OCI-LY1 (cell line): ENCODE results near the gene CHN2.

ENCODE experiments used
- H2AFZ ChIP-seq: fragments of 200-600 bp; sonication (generic), shearing (Covaris generic); 2 replicates; pipeline ENCODE4 v1.6.0; 2014; ENCODE audit warnings: antibody characterized with exemption, mild to moderate bottlenecking, low read length
- H3F3A ChIP-seq: fragments of 200-600 bp; sonication (generic), shearing (Covaris generic); 2 replicates; pipeline ENCODE4 v1.6.0; 2014; ENCODE audit warnings: mild to moderate bottlenecking, antibody characterized with exemption, low read length, moderate library complexity; ENCODE audit not compliant: insufficient read depth
- H3K27ac ChIP-seq: fragments of 200-600 bp; sonication (generic); 2 replicates; pipeline ENCODE4 v1.5.1; 2014; ENCODE audit warnings: low read length, mixed run types, mild to moderate bottlenecking, low read depth; ENCODE audit not compliant: poor library complexity, severe bottlenecking
- H3K27me3 ChIP-seq: fragments of 200-600 bp; sonication (generic); 2 replicates; pipeline ENCODE4 v1.6.0; 2014; ENCODE audit warnings: antibody characterized with exemption, mild to moderate bottlenecking, low read length, moderate library complexity; ENCODE audit not compliant: insufficient read depth
- H3K36me3 ChIP-seq: fragments of 200-600 bp; sonication (generic); 2 replicates; pipeline ENCODE4 v1.6.1; 2014; ENCODE audit warnings: mild to moderate bottlenecking, antibody characterized with exemption, low read length, moderate library complexity, mixed read lengths; ENCODE audit not compliant: insufficient read depth
- H3K4me1 ChIP-seq: fragments of 200-600 bp; sonication (generic); 2 replicates; pipeline ENCODE4 v1.5.1; 2014; ENCODE audit warnings: mild to moderate bottlenecking, low read length, moderate library complexity; ENCODE audit not compliant: insufficient read depth, severe bottlenecking
- H3K4me2 ChIP-seq: fragments of 200-600 bp; sonication (generic), shearing (Covaris generic); 2 replicates; pipeline ENCODE4 v1.6.1; 2014; ENCODE audit warnings: low read length
- H3K4me3 ChIP-seq: fragments of 200-600 bp; sonication (generic); 2 replicates; pipeline ENCODE4 v1.5.1; 2014; ENCODE audit warnings: low read length, low read depth, mild to moderate bottlenecking, mixed read lengths; ENCODE audit not compliant: poor library complexity, severe bottlenecking
- H3K79me2 ChIP-seq: fragments of 200-600 bp; shearing (Covaris generic); 2 replicates; pipeline ENCODE4 v1.6.1; 2016; ENCODE audit warnings: mixed run types, low read length, mixed read lengths; ENCODE audit not compliant: insufficient read depth
- H3K9ac ChIP-seq: fragments of 200-600 bp; sonication (generic), shearing (Covaris generic); 2 replicates; pipeline ENCODE4 v1.6.1; 2014; ENCODE audit warnings: mild to moderate bottlenecking, low read length, mixed read lengths
- H3K9me2 ChIP-seq: fragments of 200-600 bp; sonication (generic), shearing (Covaris generic); 2 replicates; pipeline ENCODE4 v1.6.1; 2014; ENCODE audit warnings: low read depth, mild to moderate bottlenecking, low read length, mixed read lengths
- H3K9me3 ChIP-seq: fragments of 200-600 bp; shearing (Covaris generic); 2 replicates; pipeline ENCODE4 v1.6.1; 2014; ENCODE audit warnings: low read length, mixed read lengths
- H4K20me1 ChIP-seq: fragments of 200-600 bp; sonication (generic), shearing (Covaris generic); 2 replicates; pipeline ENCODE4 v1.6.0; 2016; ENCODE audit warnings: mild to moderate bottlenecking, low read length; ENCODE audit not compliant: insufficient read depth
- CTCF ChIP-seq: fragments of 200-600 bp; sonication (generic), shearing (Covaris generic); IDR thresholded peaks from 2 replicates; pipeline ENCODE4 v1.5.1; 2017; ENCODE audit warnings: mild to moderate bottlenecking, antibody characterized with exemption, low read length, moderate library complexity, mixed read lengths
- EZH2 ChIP-seq: fragments of 200-600 bp; sonication (generic), shearing (Covaris generic); IDR thresholded peaks from 2 replicates; pipeline ENCODE4 v1.8.0; 2017; ENCODE audit warnings: borderline replicate concordance, mixed run types, mild to moderate bottlenecking, antibody characterized with exemption, low read length, moderate library complexity, mixed read lengths

Gene CHN2

GRCh38 chr7:29432721-29433120 is 238.1 kb downstream of the CHN2 start:
- Histone ChIP-seq H3K9me3 (no peaks in the 10 kb centered on the region), H3K9me2 (no peaks in the 10 kb centered on the region), H3F3A (no peaks in the 10 kb centered on the region), H3K36me3 (no peaks in the 10 kb centered on the region), H4K20me1 (no peaks in the 10 kb centered on the region), H3K9ac (no peak overlapping the region), H3K79me2 (no peaks in the 10 kb centered on the region), H3K27ac (no peak overlapping the region), H3K4me1 (no peaks in the 10 kb centered on the region), H3K4me3 (no peak overlapping the region), H2AFZ (no peak overlapping the region), H3K27me3 (no peaks in the 10 kb centered on the region), H3K4me2 (no peak overlapping the region)
- TF ChIP-seq EZH2 (no peak), CTCF (no peak)

- no peak overlapping the region for H3K4me2 ChIP-seq
- H3K9me3 ChIP-seq = no peaks in the 10 kb centered on the region
- no peaks in the 10 kb centered on the region for H3K36me3 ChIP-seq
- H3K9me2 ChIP-seq = no peaks in the 10 kb centered on the region
- H3K4me1 ChIP-seq = no peaks in the 10 kb centered on the region
- 0 out of 2 replicates have a peak, but pooled peaks cover 3% of the 10 kb centered on the region for H3K27me3 ChIP-seq
- no peaks in the 10 kb centered on the region for H3K79me2 ChIP-seq
- H3K4me3 ChIP-seq = no peak overlapping the region
- no peaks in the 10 kb centered on the region for H4K20me1 ChIP-seq
- H2AFZ ChIP-seq = no peak overlapping the region
- TF ChIP-seq CTCF = no peak
- TF ChIP-seq EZH2 = no peak
- no peak overlapping the region for H3K27ac ChIP-seq
- no peak overlapping the region for H3K9ac ChIP-seq
- no peaks in the 10 kb centered on the region for H3F3A ChIP-seq
These were observed 239.8 kb downstream of the CHN2 start for GRCh38 chr7:29434380-29434768.

GRCh38 chr7:29435167-29435566 is 240.6 kb downstream of the CHN2 start:
- TF ChIP-seq EZH2 (no peak), CTCF (no peak)
- H3K9me3 ChIP-seq = no peaks in the 10 kb centered on the region
- H3K27ac ChIP-seq = no peak overlapping the region
- no peaks in the 10 kb centered on the region for H4K20me1 ChIP-seq
- no peak overlapping the region for H2AFZ ChIP-seq
- H3K4me1 ChIP-seq = no peaks in the 10 kb centered on the region
- no peak overlapping the region for H3K9ac ChIP-seq
- no peaks in the 10 kb centered on the region for H3K79me2 ChIP-seq
- H3K9me2 ChIP-seq = no peaks in the 10 kb centered on the region
- H3F3A ChIP-seq = no peaks in the 10 kb centered on the region
- no peak overlapping the region for H3K4me3 ChIP-seq
- H3K27me3 ChIP-seq = 0 out of 2 replicates have a peak, but pooled peaks cover 3% of the 10 kb centered on the region
- H3K4me2 ChIP-seq = no peak overlapping the region
- H3K36me3 ChIP-seq = no peaks in the 10 kb centered on the region
